SJSA1 (cell line): ENCODE data around the gene ST3GAL3. TPM values are rescaled to one million over a fixed set of nuclear protein-coding genes. Genes with fewer than 3 reads are reported as not detected.
"Not testable (repeated sequence)": the region's sequence is repeated elsewhere in the genome, so short reads cannot be mapped to it uniquely, and the experiment has no call there.

Experiments used
- DNase-seq, 2 experiments: peaks; one replicate each; pipeline ENCODE4 v3.0.0-alpha.2; 2015 to 2020; ENCODE audit warnings: low spot score in 2 of 2, low read depth in 1 of 2
- H3K27ac ChIP-seq: fragments of 250-450 bp; sonication (Bioruptor Pico); 2 replicates; pipeline ENCODE4 v1.5.1; 2020; ENCODE audit warnings: mild to moderate bottlenecking, moderate library complexity
- H3K27me3 ChIP-seq: fragments of 250-450 bp; sonication (Bioruptor Pico); replicated peaks from 2 replicates; pipeline ENCODE4 v1.5.1; 2020; ENCODE audit warnings: mild to moderate bottlenecking, moderate library complexity
- H3K36me3 ChIP-seq: fragments of 250-450 bp; sonication (Bioruptor Pico); 2 replicates; pipeline ENCODE4 v1.5.1; 2020; ENCODE audit warnings: mild to moderate bottlenecking
- H3K4me1 ChIP-seq: fragments of 250-450 bp; sonication (Bioruptor Pico); replicated peaks from 2 replicates; pipeline ENCODE4 v1.6.1; 2021; ENCODE audit warnings: mild to moderate bottlenecking
- H3K4me3 ChIP-seq: fragments of 250-450 bp; sonication (Bioruptor Pico); 2 replicates; pipeline ENCODE4 v1.5.1; 2020; ENCODE audit warnings: mild to moderate bottlenecking
- H3K9me3 ChIP-seq: fragments of 250-450 bp; sonication (Bioruptor Pico); replicated peaks from 2 replicates; pipeline ENCODE4 v1.5.1; 2020; ENCODE audit warnings: mild to moderate bottlenecking
- total RNA-seq: library from RNA; depleted of rRNA; stranded (reverse); fragments of >200 nt; shearing (Covaris generic); gene quantifications from 2 replicates; pipeline ENCODE4 v1.2.3, GENCODE V29; 2014

ST3GAL3 gene
- total RNA-seq, 1 experiment from 2014 or later: 25.0 TPM

DNA sequence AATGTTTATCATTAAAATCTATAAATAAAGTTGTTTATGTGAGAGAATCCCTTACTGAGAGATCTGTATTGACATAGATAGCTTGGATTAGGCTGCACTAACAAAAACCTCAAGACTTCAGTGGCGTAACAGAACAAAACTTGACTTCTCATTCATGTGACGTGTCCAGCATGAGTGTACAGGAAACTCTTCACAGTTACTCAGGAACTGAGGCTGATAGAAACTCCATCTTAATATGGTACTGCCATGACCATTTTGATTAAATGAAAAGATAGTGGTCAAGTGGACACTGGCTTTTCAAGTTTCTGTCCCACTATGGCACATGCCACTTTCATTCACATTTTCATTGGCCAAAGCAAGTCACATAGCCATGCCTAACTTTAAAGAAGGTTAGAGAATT, 3.7 kb downstream of the ST3GAL3 start:
- Histone ChIP-seq H3K27me3 (no peaks in the 10 kb centered on the region), H3K4me1 (peaks cover 58% of the 10 kb centered on the region), H3K9me3 (peaks cover 8% of the 10 kb centered on the region; the same call in 1 of the 2 replicates), H3K27ac (peak overlapping the region; percentile 97), H3K4me3 (no peak overlapping the region), H3K36me3 (peaks cover 50% of the 10 kb centered on the region)
- DNase-seq: peak in 1 of 2 experiments; percentile 61

DNA sequence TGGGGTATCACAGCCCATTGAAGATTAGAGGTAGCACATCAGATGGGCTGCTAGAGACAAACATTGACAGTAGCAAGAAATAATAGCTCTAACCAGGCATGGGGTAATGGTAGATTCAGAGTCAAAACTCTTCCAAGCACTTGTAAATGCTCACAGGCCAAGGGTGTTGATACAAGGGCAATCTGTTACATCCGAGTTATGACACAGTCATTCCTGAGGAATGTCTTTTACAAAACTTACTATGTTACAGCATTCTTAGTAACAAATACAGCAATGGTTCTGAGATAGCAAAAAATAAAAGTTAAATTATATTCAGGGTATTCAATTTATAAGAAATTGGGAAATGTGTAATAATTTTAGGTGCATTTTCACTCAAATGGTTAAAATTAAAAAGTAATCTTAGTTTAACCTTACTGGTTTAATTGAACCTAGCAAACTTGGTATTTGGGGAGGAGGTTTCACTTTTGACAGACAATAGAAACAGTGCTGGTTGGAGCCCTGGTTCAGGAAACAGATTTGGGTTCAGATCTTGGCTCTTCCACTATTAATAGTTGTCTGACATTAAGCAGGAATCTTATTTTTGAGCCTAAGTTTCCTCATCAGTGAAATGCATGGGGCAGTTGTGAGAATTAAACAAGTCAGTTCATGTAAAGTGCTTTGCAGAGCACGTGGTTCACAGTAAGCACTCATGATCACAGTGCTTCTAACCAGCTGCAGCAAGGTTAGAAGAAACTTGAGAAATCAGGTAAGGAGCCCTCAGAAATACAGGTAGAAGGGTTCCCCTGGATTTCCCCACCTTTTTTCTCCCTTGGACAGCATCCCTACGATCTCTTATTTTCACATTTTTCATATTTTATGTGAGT, 4.4 kb downstream of the ST3GAL3 start:
- peaks cover 52% of the 10 kb centered on the region for H3K36me3 ChIP-seq
- no peak overlapping the region for H3K4me3 ChIP-seq
- peaks cover 52% of the 10 kb centered on the region for H3K4me1 ChIP-seq
- no peaks in the 10 kb centered on the region for H3K27me3 ChIP-seq
- peaks cover 8% of the 10 kb centered on the region; the same call in 1 of the 2 replicates for H3K9me3 ChIP-seq
- peak overlapping the region; percentile 97 for H3K27ac ChIP-seq
- peak; percentile 70 to 82 for DNase-seq

DNA sequence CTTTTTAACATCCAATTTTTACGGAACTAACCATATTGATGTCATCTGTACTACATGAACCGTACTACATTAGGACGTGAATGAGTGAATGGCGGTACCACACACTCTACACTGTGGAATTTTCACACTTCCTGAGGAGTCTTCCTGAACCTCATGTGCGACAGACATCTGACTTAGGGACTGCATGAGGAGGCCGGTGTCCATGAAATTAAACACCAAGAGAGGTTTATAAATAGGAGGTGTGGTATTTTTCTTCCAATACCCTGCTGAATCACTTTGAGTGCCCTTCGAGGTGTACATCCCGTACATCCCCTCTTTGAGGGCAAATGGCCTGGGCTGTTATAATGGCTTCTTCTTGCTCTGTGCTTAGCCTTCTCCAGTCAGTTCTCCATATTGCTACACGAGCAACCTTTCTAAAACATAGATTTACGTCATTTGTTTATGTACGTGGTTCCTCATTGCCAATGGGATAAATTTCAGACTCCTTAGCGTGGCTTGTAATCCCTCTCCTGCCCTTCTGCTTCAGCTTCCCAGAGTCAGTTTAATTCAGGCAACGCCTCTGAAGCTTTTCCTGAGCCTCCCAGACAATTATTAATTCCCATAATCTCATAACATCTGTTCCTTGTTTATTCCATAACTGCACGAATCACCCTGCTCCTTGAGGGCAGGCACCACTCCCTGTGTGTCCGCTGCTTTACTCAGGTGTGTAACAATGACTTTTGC, 9.4 kb downstream of the ST3GAL3 start:
- peaks cover 29% of the 10 kb centered on the region for H3K36me3 ChIP-seq
- no peak overlapping the region for H3K27ac ChIP-seq
- no peaks in the 10 kb centered on the region for H3K27me3 ChIP-seq
- H3K9me3 ChIP-seq: no peaks in the 10 kb centered on the region
- DNase-seq: no peak
- no peak overlapping the region for H3K4me3 ChIP-seq
- peaks cover 20% of the 10 kb centered on the region for H3K4me1 ChIP-seq

DNA sequence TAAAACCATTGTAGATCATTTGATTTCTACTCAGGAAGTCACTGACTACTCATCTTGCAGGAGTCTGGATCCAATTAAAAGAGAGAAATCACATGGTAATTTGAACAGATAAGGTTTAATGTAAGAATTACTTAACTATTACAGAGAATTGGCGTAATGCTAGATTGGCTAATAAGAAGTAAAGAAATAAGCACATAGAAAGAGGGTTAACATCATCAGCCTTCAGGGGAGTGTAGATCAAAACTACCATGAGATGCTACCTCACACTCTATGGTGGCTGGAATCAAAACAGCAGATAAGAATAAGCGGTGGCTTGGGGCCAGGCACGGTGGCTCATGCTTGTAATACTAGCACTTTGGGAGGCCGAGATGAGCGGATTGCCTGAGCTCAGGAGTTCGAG, 11.7 kb downstream of the ST3GAL3 start:
- Histone ChIP-seq H3K27me3 (no peaks in the 10 kb centered on the region), H3K4me3 (no peak overlapping the region), H3K4me1 (peaks cover 7% of the 10 kb centered on the region), H3K27ac (no peak overlapping the region), H3K36me3 (peaks cover 18% of the 10 kb centered on the region), H3K9me3 (no peaks in the 10 kb centered on the region)
- no peak for DNase-seq

DNA sequence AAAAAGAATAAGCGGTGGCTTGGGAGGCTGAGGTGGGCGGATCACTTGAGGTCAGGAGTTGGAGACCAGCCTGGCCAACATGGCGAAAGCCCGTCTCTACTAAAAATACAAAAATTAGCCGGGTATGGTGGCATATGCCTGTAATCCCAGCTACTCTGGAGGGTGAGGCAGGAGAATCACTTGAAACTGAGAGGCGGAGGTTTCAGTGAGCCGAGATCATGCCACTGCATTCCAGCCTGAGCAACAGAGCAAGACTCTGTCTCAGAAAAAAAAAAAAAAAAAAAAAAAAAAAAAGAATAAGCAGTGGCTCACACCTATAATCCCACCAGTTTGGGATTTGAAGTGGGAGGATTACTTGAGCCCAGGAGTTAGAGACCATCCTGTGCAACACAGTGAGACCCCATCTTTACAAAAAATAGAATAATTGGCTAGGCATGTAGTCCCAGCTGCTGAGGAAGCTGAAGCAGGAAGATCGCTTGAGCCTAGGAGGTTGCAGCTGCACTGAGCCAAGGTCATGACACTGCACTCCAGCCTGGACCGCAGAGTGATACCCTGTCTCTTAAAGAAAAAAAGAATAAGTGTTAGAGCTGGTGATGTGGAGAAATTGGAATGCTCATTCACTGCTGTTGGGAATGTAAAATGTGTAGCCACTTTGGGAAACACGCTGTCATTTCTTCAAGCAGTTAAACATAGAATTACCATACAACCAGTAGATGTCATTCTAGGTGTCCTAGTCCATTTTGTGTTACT, 12.5 kb downstream of the ST3GAL3 start:
- H3K9me3 ChIP-seq, H3K4me3 ChIP-seq, H3K4me1 ChIP-seq, DNase-seq, H3K27ac ChIP-seq, H3K27me3 ChIP-seq: not testable (repeated sequence)
- peaks cover 23% of the 10 kb centered on the region for H3K36me3 ChIP-seq

DNA sequence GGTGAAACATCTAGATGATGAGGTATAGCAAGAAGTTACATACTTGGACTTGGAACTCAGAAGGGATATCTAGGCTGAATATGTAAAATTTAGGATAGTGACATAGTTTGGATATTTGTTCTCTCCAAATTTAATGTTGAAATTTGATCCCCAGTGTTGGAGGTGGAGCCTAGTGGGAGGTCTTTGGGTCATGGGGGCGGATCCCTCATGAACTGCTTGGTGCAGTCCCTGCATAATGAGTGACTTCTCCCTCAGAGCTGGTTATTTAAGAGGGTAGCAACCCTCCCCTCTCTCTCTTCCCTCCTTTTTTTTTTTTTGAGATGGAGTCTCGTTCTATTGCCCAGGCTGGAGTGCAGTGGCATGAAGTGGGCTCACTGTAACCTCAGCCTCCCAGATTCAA, 15.5 kb downstream of the ST3GAL3 start:
- H3K27me3 ChIP-seq: no peaks in the 10 kb centered on the region

DNA sequence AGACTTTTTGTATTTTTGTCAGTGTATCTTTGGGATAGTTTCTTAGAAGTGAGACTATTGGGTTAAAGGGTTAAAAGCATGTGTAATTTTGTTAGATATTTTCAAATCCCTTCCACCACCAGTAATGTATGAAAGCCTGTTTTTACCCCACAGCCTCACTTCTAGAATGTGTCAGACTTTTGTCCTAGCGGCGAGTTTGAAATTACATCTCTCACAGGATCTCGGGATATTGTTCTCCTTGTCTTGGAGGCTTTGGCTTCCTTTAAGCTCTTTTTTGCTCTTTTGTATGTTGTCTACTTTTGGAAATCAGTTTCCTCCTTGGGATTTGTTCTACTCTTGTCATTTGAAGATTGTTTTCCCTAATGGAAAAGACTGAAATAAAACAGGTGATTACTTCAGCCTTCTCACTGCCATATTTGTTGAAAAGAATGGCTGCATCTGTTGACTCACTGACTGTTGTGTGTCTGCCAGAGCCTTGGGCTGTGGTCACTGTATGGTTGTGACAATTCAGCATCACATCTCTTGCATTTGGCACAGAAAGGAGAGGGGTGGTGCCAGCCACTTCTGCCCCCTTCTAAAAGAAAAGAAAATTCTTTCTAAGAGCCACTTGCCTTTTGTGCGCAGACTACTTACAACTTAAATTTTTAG, 22.6 kb downstream of the ST3GAL3 start:
- no peaks in the 10 kb centered on the region for H3K4me1 ChIP-seq
- H3K27me3 ChIP-seq: no peaks in the 10 kb centered on the region
- no peak overlapping the region for H3K27ac ChIP-seq
- DNase-seq: no peak
- peaks cover 2% of the 10 kb centered on the region for H3K36me3 ChIP-seq
- H3K4me3 ChIP-seq: no peak overlapping the region
- H3K9me3 ChIP-seq: no peaks in the 10 kb centered on the region

More for the DNA sequence above, 15.5 kb downstream of the ST3GAL3 start:
- H3K36me3 ChIP-seq: peaks cover 17% of the 10 kb centered on the region
- no peaks in the 10 kb centered on the region for H3K4me1 ChIP-seq
- no peak overlapping the region for H3K4me3 ChIP-seq
- no peaks in the 10 kb centered on the region for H3K9me3 ChIP-seq
- no peak overlapping the region for H3K27ac ChIP-seq
- DNase-seq: no peak

DNA sequence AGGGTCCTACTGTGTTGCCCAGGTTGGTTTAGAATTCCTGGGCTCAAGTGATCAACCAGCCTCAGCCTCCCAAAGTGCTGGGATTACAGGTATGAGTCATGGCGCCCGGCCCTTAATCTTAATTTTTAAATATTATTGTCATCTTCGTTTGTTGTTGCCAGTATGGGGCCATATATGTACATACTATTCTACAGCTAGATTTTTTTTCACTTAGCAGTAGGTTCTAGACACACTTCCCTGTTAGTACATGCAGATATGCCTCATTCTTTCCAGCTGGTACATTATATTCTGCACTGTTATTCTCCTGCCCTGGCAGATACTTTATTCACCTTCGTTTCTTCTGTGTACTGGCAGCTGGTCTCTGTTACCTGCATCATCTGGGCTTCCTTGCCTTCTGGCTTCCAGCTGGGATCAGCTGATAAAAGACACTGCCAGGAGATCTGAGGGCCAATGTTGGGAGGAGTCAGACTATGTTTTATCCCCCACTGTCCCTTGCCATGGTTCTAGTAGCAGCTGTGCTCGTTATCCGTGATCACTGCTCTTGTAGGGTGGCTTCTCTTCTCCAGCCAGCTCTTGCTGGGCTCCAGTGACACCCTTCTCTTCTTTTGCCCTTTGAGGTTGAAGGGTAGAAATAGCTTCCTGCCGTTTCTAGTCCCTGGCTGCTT, 24.7 kb downstream of the ST3GAL3 start:
- Histone ChIP-seq H3K36me3 (peaks cover 16% of the 10 kb centered on the region), H3K27me3 (no peaks in the 10 kb centered on the region), H3K9me3 (no peaks in the 10 kb centered on the region), H3K4me1 (no peaks in the 10 kb centered on the region), H3K4me3 (no peak overlapping the region), H3K27ac (no peak overlapping the region)
- DNase-seq: no peak

DNA sequence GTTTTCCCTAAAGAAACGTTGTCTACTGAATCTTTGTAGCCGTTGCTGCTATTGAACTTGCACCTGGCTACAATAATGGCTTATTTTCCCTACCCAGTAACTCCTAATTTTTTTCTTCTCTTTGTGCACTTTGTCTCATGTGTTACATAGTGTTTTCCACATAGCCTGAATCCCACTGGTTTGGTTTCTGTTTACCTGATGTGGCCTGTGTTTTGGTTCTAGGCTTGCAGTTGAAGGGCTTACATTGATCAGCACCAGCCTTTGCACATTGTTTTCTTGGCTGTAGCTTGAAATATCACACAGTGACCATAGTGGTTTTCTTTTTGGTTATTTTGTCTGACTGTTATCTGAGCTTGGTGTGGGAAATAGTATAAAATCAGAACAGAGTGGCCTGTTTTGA, 29.5 kb downstream of the ST3GAL3 start:
- no peak overlapping the region for H3K27ac ChIP-seq
- no peaks in the 10 kb centered on the region for H3K9me3 ChIP-seq
- no peaks in the 10 kb centered on the region for H3K4me1 ChIP-seq
- H3K27me3 ChIP-seq: no peaks in the 10 kb centered on the region
- H3K4me3 ChIP-seq: no peak overlapping the region
- no peak for DNase-seq
- peaks cover 36% of the 10 kb centered on the region for H3K36me3 ChIP-seq

DNA sequence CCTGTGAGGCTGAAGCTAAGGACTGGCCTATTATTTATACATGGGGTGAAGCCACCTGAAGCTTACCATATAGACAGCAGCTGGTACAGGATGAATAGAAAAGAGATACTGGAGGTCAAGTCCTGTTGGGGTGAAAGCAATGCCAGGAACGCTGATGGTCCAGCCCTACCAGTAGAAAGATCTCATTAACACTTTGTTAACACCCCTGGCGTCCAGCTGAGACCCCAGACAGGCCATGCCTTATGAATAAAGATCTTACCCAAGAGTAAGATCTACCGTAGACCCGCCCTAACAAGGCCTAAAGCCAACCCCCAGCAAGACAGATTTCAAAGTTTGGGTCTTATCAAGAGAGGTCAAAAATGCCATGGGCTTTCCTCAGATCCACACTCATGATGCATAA, 34.7 kb downstream of the ST3GAL3 start:
- no peaks in the 10 kb centered on the region for H3K4me1 ChIP-seq
- no peaks in the 10 kb centered on the region for H3K27me3 ChIP-seq
- no peak overlapping the region for H3K4me3 ChIP-seq
- no peak for DNase-seq
- no peak overlapping the region for H3K27ac ChIP-seq
- H3K36me3 ChIP-seq: peaks cover 49% of the 10 kb centered on the region
- H3K9me3 ChIP-seq: no peaks in the 10 kb centered on the region

DNA sequence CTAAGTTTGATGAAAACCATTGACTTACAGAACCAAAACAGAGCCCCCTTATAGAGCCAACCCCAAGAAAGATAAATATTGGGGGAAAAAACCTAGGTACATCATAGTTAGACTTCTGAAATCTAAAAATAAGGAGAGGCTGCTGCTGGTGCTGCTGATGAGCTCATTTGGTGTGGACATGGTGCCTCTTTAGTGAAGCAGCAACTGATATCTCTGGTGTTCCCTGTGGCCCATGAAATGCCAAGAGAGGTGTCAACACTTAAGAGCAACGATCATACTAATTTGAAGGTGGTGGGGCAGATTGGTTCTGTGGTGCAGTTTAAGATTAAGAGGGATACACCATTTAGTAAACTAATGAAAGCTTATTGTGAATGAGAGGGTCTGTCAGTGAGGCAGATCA, 35.9 kb downstream of the ST3GAL3 start:
- Histone ChIP-seq H3K27me3 (no peaks in the 10 kb centered on the region), H3K27ac (no peak overlapping the region), H3K36me3 (peaks cover 39% of the 10 kb centered on the region), H3K4me3 (no peak overlapping the region), H3K4me1 (no peaks in the 10 kb centered on the region), H3K9me3 (no peaks in the 10 kb centered on the region)
- DNase-seq: no peak

DNA sequence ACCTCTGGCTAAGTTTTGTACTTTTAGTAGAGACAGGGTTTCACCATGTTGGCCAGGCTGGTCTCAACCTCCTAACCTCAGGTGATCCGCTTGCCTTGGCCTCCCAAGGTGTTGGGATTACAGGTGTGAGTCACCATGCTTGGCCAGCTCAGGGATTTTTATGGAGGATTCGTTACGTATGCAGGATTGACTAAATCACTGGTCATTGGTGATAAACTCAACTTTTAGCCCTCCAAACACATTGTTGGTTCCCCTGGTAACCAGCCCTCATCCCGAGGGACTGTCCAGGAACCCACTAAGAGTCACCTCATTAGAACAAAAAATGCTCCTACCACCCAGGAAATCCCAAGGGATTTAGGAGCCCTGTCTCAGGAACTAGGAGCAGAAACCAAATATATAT, 40.4 kb downstream of the ST3GAL3 start:
- DNase-seq: no peak
- Histone ChIP-seq H3K4me3 (no peak overlapping the region), H3K4me1 (peaks cover 5% of the 10 kb centered on the region; the same call in 1 of the 2 replicates)

DNA sequence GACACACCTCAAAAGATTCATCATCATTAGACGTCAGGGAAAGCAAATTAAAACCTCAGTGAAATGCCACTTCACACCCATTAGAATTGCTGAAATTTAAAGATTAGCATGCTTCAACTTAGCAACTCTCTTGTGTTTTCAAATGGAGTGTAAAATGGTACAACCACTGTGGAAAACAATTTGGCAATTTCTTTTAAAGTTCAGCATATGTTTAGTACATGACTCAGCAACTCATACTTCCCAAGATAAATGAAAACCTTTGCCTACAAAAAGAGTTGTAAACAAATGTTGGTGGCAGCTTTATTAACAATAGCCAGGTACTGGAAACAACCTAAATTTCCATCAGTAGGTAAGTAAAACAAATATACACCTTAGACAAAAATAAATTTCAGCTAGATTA, 42.7 kb downstream of the ST3GAL3 start:
- Histone ChIP-seq H3K27me3 (no peaks in the 10 kb centered on the region), H3K4me3 (no peak overlapping the region), H3K27ac (no peak overlapping the region), H3K9me3 (peaks cover 3% of the 10 kb centered on the region; the same call in 1 of the 2 replicates), H3K36me3 (peaks cover 44% of the 10 kb centered on the region), H3K4me1 (peaks cover 5% of the 10 kb centered on the region; the same call in 1 of the 2 replicates)
- DNase-seq: no peak

More for the DNA sequence above, 40.4 kb downstream of the ST3GAL3 start:
- H3K9me3 ChIP-seq: peaks cover 3% of the 10 kb centered on the region; the same call in 1 of the 2 replicates
- H3K27ac ChIP-seq: no peak overlapping the region
- H3K27me3 ChIP-seq: no peaks in the 10 kb centered on the region
- H3K36me3 ChIP-seq: peaks cover 47% of the 10 kb centered on the region
